Esophagus squamous epithelium (tissue), 4 donors: ENCODE data around the gene NME5.

ENCODE experiments used
- POLR2A ChIP-seq, 4 donors: fragments of 450-650 bp; IDR thresholded peaks; one replicate each; pipeline ENCODE4 v1.6.1; 2017; ENCODE audit warnings: antibody characterized with exemption in 4 of 4, mild to moderate bottlenecking in 4 of 4, moderate library complexity in 3 of 4
- TF ChIP-seq, protein P1 (sequence below), 6 experiments: fragments of 450-650 bp in 4 of 6; fragments of 200-600 bp in 2 of 6; sonication (generic) in 2 of 6; IDR thresholded peaks; one replicate each; pipeline ENCODE4 v1.5.1; 2016 to 2019; ENCODE audit warnings: antibody characterized with exemption in 6 of 6, mild to moderate bottlenecking in 4 of 6, moderate library complexity in 4 of 6

DNA sequence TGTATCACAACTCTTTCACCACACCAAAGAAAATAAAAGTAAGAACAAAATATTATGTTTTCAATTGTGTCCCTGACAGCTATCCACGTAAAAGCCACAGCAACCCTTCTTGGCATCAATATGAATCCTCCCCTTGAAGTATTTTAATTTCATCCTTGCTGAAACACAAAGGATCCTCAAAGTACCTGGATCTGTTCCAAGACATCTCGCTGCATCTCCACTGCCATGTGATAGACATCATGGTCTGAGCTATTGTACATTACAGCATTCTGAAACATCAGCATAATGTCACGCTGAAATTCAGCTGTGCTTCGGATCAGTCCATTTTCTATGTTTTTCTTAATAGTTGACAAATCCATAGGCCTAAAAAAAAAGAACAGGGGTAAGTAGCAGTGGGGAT is 21.5 kb upstream of the NME5 start:
- TF ChIP-seq, protein P1, sequence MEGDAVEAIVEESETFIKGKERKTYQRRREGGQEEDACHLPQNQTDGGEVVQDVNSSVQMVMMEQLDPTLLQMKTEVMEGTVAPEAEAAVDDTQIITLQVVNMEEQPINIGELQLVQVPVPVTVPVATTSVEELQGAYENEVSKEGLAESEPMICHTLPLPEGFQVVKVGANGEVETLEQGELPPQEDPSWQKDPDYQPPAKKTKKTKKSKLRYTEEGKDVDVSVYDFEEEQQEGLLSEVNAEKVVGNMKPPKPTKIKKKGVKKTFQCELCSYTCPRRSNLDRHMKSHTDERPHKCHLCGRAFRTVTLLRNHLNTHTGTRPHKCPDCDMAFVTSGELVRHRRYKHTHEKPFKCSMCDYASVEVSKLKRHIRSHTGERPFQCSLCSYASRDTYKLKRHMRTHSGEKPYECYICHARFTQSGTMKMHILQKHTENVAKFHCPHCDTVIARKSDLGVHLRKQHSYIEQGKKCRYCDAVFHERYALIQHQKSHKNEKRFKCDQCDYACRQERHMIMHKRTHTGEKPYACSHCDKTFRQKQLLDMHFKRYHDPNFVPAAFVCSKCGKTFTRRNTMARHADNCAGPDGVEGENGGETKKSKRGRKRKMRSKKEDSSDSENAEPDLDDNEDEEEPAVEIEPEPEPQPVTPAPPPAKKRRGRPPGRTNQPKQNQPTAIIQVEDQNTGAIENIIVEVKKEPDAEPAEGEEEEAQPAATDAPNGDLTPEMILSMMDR (IDR thresholded peaks at IDR 0.05) = no peak
- no peak for TF ChIP-seq POLR2A (IDR thresholded peaks at IDR 0.05)
